Left hindlimb (tissue), 1 donor: ENCODE data around the gene GPATCH2.
"Not testable (repeated sequence)": the region's sequence is repeated elsewhere in the genome, so short reads cannot be mapped to it uniquely, and the experiment has no call there.

Source experiments
- DNase-seq: peaks from one replicate; pipeline ENCODE4 v3.0.0-alpha.2; 2018

GPATCH2 gene

DNA sequence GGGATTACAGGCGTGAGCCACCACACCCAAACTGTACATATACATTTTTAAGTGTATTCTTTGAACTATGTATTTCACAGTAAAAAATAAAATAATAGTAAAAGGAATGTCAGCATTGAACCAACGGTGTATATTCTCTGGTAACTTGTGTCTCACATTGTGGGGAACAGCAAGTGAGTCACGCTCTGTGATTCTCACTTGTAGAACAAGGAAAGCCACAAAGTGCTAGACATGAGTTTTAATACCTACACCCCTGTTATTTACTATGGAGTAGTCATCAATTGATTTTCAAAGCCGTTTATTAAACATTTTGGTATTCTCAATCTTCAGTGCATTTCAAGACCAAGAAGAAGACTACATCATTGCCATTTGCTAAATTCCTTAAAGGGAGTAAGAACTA, 197.2 kb downstream of the GPATCH2 start:
- DNase-seq: no peak

GRCh38 chr1:217432339-217432738, 198.6 kb downstream of the GPATCH2 start:
- DNase-seq: no peak

DNA sequence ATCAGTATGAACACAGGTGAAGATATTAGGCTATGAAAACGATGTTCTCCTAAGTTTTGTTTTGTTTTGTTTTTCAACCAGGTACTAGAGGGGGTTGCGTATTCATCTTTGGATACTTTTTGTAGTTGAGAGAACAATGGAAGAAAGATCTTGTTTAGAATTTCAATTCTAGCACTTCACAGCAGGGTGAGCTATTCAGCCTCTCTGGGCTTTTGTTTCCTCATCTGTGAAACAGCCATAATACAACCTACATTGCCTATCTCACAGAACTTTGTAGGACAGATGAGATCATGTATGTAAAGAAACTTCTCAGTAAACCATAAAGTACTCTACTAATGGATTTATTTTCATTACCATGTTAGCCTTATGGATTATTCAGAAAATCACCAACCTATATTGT, 199.5 kb downstream of the GPATCH2 start:
- DNase-seq: no peak

DNA sequence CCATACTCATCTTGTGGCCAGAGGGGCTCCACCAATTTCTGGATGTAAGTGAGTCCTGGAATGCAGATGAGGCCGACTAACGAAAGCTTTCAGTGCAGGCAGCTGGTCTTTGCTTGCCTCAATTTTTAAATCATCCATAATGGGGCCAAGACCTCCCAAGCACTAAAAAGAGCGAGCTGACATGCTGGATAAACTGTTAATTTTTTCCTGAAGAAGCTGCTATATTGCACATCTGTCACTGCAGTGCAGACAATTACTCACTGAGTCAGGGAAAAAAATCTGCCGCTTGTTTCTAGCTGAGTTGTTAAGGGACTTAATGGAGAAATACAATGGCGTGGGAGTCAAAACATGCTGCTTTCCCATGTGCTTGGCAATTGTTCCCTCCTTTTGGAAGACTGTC, 205.5 kb downstream of the GPATCH2 start:
- DNase-seq: peak; percentile 32

GRCh38 chr1:217419194-217419551, 211.7 kb downstream of the GPATCH2 start:
- DNase-seq: no peak

DNA sequence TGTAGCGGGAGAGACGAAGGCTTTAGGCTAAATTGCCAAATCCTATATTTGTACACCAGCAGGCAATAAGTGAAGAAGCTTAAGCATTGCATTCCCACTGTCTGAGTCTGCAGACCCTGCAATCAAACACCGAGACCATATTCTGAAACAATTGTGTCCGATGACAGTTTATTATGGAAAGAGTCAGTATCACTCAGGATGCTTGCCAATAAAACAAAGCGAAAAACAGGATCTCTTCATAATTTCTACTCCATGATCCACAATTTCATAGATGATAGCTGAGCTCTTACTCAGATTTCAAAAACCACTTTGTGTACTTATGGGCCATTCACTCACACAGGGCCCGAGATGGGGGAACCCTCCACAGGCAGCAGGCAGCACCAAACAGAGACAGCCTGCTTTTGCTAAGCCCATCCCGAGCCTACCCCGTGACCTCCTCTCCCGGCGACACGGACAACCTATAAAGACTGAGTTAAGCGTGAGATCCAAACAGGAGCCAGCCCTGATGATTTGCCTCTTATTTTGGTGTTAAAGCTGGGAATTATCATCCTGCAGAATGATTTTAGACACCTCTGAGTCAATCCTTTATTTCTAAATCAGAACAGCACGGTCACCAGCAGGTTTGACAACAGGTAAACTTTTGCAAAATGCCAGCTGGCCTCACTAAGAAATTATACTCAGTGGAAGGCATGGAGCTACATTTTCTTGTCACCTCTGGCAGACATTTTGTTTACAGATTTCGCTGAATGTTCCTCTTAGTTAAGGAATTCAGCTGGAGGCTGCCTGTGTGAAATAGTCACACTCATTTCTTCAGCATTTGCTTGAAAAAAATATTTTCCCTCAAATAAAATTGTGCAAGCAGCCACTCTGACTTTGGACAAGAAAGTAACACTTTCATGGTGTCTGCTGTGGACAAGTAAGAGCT, 212.4 kb downstream of the GPATCH2 start:
- DNase-seq: no peak

DNA sequence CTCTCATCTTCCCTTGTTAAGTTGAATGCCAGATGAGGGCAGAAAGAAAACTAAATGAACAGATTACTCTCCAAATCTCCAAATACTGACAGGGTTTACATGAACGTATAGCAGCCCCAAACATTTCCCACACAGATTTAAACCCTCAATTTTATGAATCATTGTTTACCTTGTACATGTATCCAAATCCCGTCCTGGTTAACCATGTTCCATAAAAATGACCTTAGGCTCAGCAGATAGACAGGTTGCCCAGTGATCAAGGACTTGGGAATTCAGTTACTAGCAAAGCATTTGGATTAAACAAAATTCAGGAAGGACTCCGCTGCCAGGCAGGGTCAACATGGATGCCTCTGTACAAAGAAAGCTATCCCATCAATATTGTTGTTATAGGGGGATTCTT, 213.5 kb downstream of the GPATCH2 start:
- no peak for DNase-seq

GRCh38 chr1:217407534-217408001, 223.3 kb downstream of the GPATCH2 start:
- no peak for DNase-seq

GRCh38 chr1:217403026-217403720, 227.7 kb downstream of the GPATCH2 start:
- no peak for DNase-seq

GRCh38 chr1:217402301-217402700, 228.6 kb downstream of the GPATCH2 start:
- no peak for DNase-seq

- DNase-seq: no peak
Observed at GRCh38 chr1:217393896-217394295, 237.0 kb downstream of the GPATCH2 start.

DNA sequence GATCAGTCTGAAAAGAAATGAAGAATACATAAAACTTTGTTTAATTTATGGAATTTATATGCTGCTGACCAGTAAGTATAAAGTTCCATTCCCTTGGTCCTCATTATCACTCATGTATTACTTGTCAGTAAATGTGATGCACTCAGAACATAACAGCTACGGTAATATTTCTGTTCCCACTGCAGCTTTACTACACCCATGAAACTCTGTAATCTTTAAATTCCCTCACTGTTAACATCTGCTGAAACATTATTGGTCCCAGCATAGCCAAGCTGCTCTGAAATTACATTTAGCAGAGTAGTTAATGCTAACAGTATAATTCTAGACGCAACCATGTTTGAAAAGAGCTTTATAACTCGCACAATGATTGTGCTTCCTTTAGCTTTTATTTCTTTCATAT, 238.4 kb downstream of the GPATCH2 start:
- no peak for DNase-seq

DNA sequence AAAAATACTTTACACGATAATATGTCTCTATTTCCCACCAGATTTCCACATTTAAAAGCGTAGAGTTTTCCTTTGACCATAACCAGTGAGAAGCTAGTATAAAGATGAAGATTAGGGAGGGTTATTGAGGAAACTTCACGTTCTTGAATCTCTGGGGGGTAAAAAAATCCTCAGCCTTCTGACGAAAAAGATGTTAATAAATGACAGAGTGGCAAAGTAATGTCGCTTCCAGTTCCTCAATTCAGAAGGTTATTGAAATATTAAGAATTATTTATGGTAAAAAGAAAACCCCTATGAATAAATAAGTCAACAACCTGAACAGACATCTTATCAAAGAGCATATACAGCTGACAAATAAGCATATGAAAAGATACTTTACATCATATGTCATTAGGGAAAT, 241.0 kb downstream of the GPATCH2 start:
- no peak for DNase-seq

- no peak for DNase-seq
Observed at GRCh38 chr1:217388522-217389065, 242.3 kb downstream of the GPATCH2 start.

GRCh38 chr1:217381773-217382172, 249.1 kb downstream of the GPATCH2 start:
- DNase-seq: not testable (repeated sequence)

GRCh38 chr1:217379804-217380203, 251.1 kb downstream of the GPATCH2 start:
- not testable (repeated sequence) for DNase-seq

DNA sequence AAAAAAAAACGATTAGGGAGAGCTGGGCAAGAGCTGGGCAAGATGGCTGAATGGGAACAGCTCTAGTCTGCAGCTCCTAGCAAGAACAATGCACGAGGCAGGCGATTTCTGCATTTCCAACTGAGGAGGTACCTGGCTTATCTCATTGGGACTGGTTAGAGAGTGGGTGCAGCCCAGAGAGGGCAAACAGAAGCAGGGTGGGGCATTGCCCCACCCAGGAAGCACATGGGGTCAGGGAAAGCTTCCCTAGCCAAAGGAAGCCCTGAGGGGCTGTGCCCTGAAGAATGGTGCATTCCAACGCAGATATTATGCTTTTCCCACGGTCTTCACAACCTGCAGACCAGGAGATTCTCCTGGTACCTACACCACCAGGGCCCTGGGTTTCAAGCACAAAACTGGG, 251.6 kb downstream of the GPATCH2 start:
- no peak for DNase-seq
